HepG2 (cell line): ENCODE data around the gene HELB.

Source experiments
- ETV6 ChIP-seq: sonication (generic); formaldehyde crosslinking; conservative IDR thresholded peaks from 2 replicates; pipeline ENCODE4 v1.4.0; 2020; ENCODE audit warnings: missing genetic modification reagents
- FOXK1 ChIP-seq: sonication (generic); formaldehyde crosslinking; IDR thresholded peaks from 2 replicates; pipeline ENCODE4 v1.4.0; 2020; ENCODE audit warnings: low read depth, missing genetic modification reagents, borderline replicate concordance
- GATAD2A ChIP-seq: IDR thresholded peaks from 2 replicates; pipeline ENCODE4 v1.6.1; 2016
- POLR2AphosphoS5 ChIP-seq: IDR thresholded peaks from 2 replicates; pipeline ENCODE4 v1.6.1; 2012; ENCODE audit warnings: low read depth, low read length
- SMC3 ChIP-seq: IDR thresholded peaks from 2 replicates; pipeline ENCODE4 v1.6.1; 2011; ENCODE audit warnings: low read length, improper control_type of control experiment
- TBP ChIP-seq: sonication (generic); formaldehyde crosslinking; IDR thresholded peaks from 2 replicates; pipeline ENCODE4 v1.5.0; 2020; ENCODE audit warnings: missing genetic modification reagents
- TEAD2 ChIP-seq: sonication (generic); formaldehyde crosslinking; IDR thresholded peaks from 2 replicates; pipeline ENCODE4 v1.9.0; 2021; ENCODE audit warnings: missing genetic modification reagents
- ZNF468 ChIP-seq: sonication (generic); formaldehyde crosslinking; IDR thresholded peaks from 2 replicates; pipeline ENCODE4 v1.8.0; 2022; ENCODE audit warnings: mild to moderate bottlenecking, moderate library complexity, missing genetic modification reagents
- ZSCAN29 ChIP-seq: sonication (generic); formaldehyde crosslinking; conservative IDR thresholded peaks from 2 replicates; pipeline ENCODE4 v1.4.0; 2020; ENCODE audit warnings: mild to moderate bottlenecking, missing genetic modification reagents
- TF ChIP-seq, protein P1 (sequence below): sonication (generic); formaldehyde crosslinking; IDR thresholded peaks from 2 replicates; pipeline ENCODE4 v1.4.0; 2020; ENCODE audit warnings: missing genetic modification reagents
- TF ChIP-seq, protein P2 (sequence below): sonication (generic); formaldehyde crosslinking; IDR thresholded peaks from 2 replicates; pipeline ENCODE4 v1.4.0; 2020; ENCODE audit warnings: missing genetic modification reagents, borderline replicate concordance
- TF ChIP-seq, protein P3 (sequence below): sonication (generic); formaldehyde crosslinking; IDR thresholded peaks from 2 replicates; pipeline ENCODE4 v1.8.0; 2022; ENCODE audit warnings: mild to moderate bottlenecking, missing genetic modification reagents, moderate library complexity
- TF ChIP-seq, protein P4 (sequence below): sonication (generic); formaldehyde crosslinking; IDR thresholded peaks from 2 replicates; pipeline ENCODE4 v1.9.0; 2022; ENCODE audit warnings: low read depth, missing genetic modification reagents

DNA sequence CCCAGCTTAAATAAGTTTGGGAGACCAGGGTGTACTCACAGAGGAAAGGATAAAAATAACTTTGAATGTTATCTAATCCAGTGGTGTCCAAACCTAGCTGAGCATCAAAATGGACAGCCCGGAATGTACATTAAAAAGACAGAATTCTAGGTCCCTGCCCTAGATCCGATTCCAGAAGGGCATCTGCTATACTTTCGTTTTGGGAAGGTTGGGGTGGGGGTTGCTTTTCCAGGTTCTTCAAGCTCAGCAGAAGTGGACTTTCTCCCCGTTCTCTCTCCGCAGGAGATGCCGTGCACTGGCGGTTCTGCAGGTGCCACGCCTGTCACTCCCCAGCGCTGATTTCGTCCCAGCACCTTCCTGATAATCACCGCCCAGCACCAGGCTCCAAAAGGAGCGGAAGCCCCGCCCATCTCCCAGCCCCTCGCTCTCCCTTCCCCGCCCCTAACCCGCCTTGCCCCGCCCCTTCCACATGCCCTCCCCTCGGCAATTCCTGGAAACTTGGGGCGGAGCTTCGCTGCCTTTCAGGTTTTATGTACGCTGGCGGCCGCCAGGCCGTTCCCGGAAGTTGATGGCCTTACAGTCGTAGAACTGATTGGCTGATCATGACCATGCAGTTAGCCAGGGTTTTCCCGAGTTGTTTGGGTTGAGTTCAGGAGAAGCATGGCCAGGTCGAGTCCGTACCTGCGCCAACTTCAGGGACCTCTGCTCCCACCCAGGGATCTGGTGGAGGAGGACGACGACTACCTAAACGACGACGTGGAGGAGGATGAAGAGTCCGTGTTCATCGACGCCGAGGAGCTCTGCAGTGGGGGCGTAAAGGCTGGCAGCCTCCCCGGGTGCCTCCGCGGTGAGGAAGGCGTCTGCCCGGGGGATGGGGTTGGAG is at the start of gene HELB:
- TF ChIP-seq ZNF468 (CRISPR knock-in tag): no peak
- 0 out of 2 replicates have a peak, but pooled peaks have one; percentile 41 for TF ChIP-seq ZSCAN29
- TF ChIP-seq, protein P1, sequence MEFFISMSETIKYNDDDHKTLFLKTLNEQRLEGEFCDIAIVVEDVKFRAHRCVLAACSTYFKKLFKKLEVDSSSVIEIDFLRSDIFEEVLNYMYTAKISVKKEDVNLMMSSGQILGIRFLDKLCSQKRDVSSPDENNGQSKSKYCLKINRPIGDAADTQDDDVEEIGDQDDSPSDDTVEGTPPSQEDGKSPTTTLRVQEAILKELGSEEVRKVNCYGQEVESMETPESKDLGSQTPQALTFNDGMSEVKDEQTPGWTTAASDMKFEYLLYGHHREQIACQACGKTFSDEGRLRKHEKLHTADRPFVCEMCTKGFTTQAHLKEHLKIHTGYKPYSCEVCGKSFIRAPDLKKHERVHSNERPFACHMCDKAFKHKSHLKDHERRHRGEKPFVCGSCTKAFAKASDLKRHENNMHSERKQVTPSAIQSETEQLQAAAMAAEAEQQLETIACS: no peak
- TF ChIP-seq, protein P2, sequence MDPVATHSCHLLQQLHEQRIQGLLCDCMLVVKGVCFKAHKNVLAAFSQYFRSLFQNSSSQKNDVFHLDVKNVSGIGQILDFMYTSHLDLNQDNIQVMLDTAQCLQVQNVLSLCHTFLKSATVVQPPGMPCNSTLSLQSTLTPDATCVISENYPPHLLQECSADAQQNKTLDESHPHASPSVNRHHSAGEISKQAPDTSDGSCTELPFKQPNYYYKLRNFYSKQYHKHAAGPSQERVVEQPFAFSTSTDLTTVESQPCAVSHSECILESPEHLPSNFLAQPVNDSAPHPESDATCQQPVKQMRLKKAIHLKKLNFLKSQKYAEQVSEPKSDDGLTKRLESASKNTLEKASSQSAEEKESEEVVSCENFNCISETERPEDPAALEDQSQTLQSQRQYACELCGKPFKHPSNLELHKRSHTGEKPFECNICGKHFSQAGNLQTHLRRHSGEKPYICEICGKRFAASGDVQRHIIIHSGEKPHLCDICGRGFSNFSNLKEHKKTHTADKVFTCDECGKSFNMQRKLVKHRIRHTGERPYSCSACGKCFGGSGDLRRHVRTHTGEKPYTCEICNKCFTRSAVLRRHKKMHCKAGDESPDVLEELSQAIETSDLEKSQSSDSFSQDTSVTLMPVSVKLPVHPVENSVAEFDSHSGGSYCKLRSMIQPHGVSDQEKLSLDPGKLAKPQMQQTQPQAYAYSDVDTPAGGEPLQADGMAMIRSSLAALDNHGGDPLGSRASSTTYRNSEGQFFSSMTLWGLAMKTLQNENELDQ (CRISPR knock-in tag): no peak
- TF ChIP-seq TEAD2: no peak
- no peak for TF ChIP-seq ETV6 (CRISPR knock-in tag)
- no peak for TF ChIP-seq GATAD2A
- peak; percentile 89 for TF ChIP-seq POLR2AphosphoS5
- TF ChIP-seq FOXK1: peak; percentile 79; the same call in 1 of the 2 replicates
- TF ChIP-seq, protein P3, sequence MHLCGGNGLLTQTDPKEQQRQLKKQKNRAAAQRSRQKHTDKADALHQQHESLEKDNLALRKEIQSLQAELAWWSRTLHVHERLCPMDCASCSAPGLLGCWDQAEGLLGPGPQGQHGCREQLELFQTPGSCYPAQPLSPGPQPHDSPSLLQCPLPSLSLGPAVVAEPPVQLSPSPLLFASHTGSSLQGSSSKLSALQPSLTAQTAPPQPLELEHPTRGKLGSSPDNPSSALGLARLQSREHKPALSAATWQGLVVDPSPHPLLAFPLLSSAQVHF (CRISPR knock-in tag): 0 out of 2 replicates have a peak, but pooled peaks have one; percentile 53
- no peak for TF ChIP-seq SMC3
- TF ChIP-seq, protein P4, sequence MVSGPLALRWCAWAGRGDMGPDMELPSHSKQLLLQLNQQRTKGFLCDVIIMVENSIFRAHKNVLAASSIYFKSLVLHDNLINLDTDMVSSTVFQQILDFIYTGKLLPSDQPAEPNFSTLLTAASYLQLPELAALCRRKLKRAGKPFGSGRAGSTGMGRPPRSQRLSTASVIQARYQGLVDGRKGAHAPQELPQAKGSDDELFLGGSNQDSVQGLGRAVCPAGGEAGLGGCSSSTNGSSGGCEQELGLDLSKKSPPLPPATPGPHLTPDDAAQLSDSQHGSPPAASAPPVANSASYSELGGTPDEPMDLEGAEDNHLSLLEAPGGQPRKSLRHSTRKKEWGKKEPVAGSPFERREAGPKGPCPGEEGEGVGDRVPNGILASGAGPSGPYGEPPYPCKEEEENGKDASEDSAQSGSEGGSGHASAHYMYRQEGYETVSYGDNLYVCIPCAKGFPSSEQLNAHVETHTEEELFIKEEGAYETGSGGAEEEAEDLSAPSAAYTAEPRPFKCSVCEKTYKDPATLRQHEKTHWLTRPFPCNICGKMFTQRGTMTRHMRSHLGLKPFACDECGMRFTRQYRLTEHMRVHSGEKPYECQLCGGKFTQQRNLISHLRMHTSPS (CRISPR knock-in tag): no peak
- TF ChIP-seq TBP (CRISPR knock-in tag): no peak
